ENCODE data around the gene KIT.

KIT gene

GRCh38 chr4:54662901-54663585 lies 5.3 kb downstream of the KIT start:
- no peak for TF ChIP-seq CTCF (IDR thresholded peaks at IDR 0.05; ENCODE audit: low read depth, low read length)
- no peak for DNase-seq
- H3K4me1 ChIP-seq: no peaks in the 10 kb centered on the region

GRCh38 chr4:54664400-54664799 lies 6.6 kb downstream of the KIT start:
- H3K27me3 ChIP-seq: peaks cover 33% of the 10 kb centered on the region
- no peak overlapping the region for H3K4me3 ChIP-seq (ENCODE audit: low read depth, low read length)
- no peak for DNase-seq
- no peaks in the 10 kb centered on the region for H3K36me3 ChIP-seq
- H3K9me3 ChIP-seq: no peaks in the 10 kb centered on the region
- H3K4me1 ChIP-seq: no peaks in the 10 kb centered on the region
- no peak for TF ChIP-seq CTCF (IDR thresholded peaks at IDR 0.05; ENCODE audit: low read depth, low read length)

More at GRCh38 chr4:54662901-54663585, 5.3 kb downstream of the KIT start:
- peaks cover 40% of the 10 kb centered on the region for H3K27me3 ChIP-seq
- H3K9me3 ChIP-seq: no peaks in the 10 kb centered on the region
- no peak overlapping the region for H3K4me3 ChIP-seq (ENCODE audit: low read depth, low read length)
- H3K36me3 ChIP-seq: no peaks in the 10 kb centered on the region

DNA sequence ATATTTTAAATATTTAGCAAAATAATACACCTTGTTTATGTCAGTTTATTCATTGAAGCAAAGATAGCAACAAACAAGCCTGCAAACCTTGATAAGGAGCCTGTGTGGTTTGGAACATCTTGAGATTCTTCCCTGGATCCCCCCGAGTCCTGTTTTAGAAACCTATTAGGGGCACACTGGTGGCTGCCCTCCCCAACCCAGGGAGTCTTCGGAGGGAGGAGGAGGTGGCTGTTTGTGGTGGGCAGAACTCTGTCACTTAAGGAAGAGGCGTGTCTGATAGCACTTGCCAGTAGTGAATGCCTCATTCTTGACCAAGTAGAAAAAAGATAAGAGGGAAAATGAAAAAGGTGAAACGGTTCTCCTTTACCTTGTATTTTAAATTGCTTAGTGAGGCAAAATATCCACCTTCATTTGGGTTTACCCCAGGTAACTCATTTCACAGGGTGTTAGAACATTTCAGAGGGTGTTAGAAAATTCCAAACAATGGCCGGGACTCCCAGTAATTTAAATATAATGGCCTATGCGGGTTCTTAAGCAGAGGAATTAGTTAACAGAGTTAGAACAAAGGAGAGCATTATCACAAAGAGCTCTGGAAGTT lies 10.4 kb downstream of the KIT start:
- Histone ChIP-seq H3K4me3 (ENCODE audit: low read depth, low read length) (no peak overlapping the region), H3K9me3 (no peaks in the 10 kb centered on the region), H3K36me3 (no peaks in the 10 kb centered on the region), H3K4me1 (no peaks in the 10 kb centered on the region), H3K27me3 (peaks cover 21% of the 10 kb centered on the region)
- DNase-seq: no peak
- TF ChIP-seq CTCF (IDR thresholded peaks at IDR 0.05; ENCODE audit: low read depth, low read length): no peak

- Histone ChIP-seq H3K36me3 (no peaks in the 10 kb centered on the region), H3K4me3 (ENCODE audit: low read depth, low read length) (no peak overlapping the region), H3K9me3 (no peaks in the 10 kb centered on the region), H3K27me3 (peaks cover 23% of the 10 kb centered on the region), H3K4me1 (no peaks in the 10 kb centered on the region)
- TF ChIP-seq CTCF (IDR thresholded peaks at IDR 0.05; ENCODE audit: low read depth, low read length): no peak
- DNase-seq: no peak
Measured at GRCh38 chr4:54669831-54670230, 12.1 kb downstream of the KIT start.

- no peaks in the 10 kb centered on the region for H3K4me1 ChIP-seq
- H3K27me3 ChIP-seq: peaks cover 9% of the 10 kb centered on the region; the same call in 1 of the 2 replicates
- no peak for DNase-seq
- no peak overlapping the region for H3K4me3 ChIP-seq (ENCODE audit: low read depth, low read length)
- H3K36me3 ChIP-seq: no peaks in the 10 kb centered on the region
- H3K9me3 ChIP-seq: no peaks in the 10 kb centered on the region
- no peak for TF ChIP-seq CTCF (IDR thresholded peaks at IDR 0.05; ENCODE audit: low read depth, low read length)
Measured at GRCh38 chr4:54675721-54676461, 18.1 kb downstream of the KIT start.

GRCh38 chr4:54676658-54677057 lies 18.9 kb downstream of the KIT start:
- no peaks in the 10 kb centered on the region for H3K36me3 ChIP-seq
- no peak for DNase-seq
- no peak for TF ChIP-seq CTCF (IDR thresholded peaks at IDR 0.05; ENCODE audit: low read depth, low read length)
- no peak overlapping the region for H3K4me3 ChIP-seq (ENCODE audit: low read depth, low read length)
- H3K27me3 ChIP-seq: peaks cover 9% of the 10 kb centered on the region; the same call in 1 of the 2 replicates
- H3K4me1 ChIP-seq: no peaks in the 10 kb centered on the region
- no peaks in the 10 kb centered on the region for H3K9me3 ChIP-seq

Data from BE2C (cell line).